Measurements from ENCODE around the gene GPT2.

Gene GPT2

GRCh38 chr16:46914556-46915201 lies 30.5 kb downstream of the GPT2 start:
- Mint-ChIP-seq H3K4me1 (peaks cover 33% of the 10 kb centered on the region), H3K27ac (no peak overlapping the region), H3K36me3 (ENCODE audit: low read depth) (peaks cover 46% of the 10 kb centered on the region), H3K27me3 (ENCODE audit: low read depth, poor library complexity) (peaks cover 5% of the 10 kb centered on the region), H3K9me3 (no peaks in the 10 kb centered on the region), H3K4me3 (no peak overlapping the region)
- no peak for TF ChIP-seq CTCF (IDR thresholded peaks at IDR 0.05)
- DNase-seq = no peak

GRCh38 chr16:46915483-46916025 lies 31.4 kb downstream of the GPT2 start:
- Mint-ChIP-seq H3K4me1 (peaks cover 42% of the 10 kb centered on the region), H3K36me3 (ENCODE audit: low read depth) (peaks cover 49% of the 10 kb centered on the region), H3K27ac (no peak overlapping the region), H3K4me3 (no peak overlapping the region), H3K9me3 (no peaks in the 10 kb centered on the region), H3K27me3 (ENCODE audit: low read depth, poor library complexity) (peaks cover 6% of the 10 kb centered on the region)
- no peak for DNase-seq
- TF ChIP-seq CTCF (IDR thresholded peaks at IDR 0.05) = no peak

GRCh38 chr16:46916980-46917379 lies 32.8 kb downstream of the GPT2 start:
- no peak overlapping the region for H3K27ac Mint-ChIP-seq
- no peak for DNase-seq
- no peaks in the 10 kb centered on the region for H3K9me3 Mint-ChIP-seq
- peaks cover 56% of the 10 kb centered on the region for H3K36me3 Mint-ChIP-seq (ENCODE audit: low read depth)
- H3K4me1 Mint-ChIP-seq = peaks cover 51% of the 10 kb centered on the region
- H3K4me3 Mint-ChIP-seq = no peak overlapping the region
- TF ChIP-seq CTCF (IDR thresholded peaks at IDR 0.05) = no peak
- H3K27me3 Mint-ChIP-seq (ENCODE audit: low read depth, poor library complexity) = peaks cover 6% of the 10 kb centered on the region

- TF ChIP-seq CTCF (IDR thresholded peaks at IDR 0.05) = no peak
- peaks cover 68% of the 10 kb centered on the region for H3K36me3 Mint-ChIP-seq (ENCODE audit: low read depth)
- H3K4me1 Mint-ChIP-seq = peaks cover 51% of the 10 kb centered on the region
- peaks cover 6% of the 10 kb centered on the region for H3K27me3 Mint-ChIP-seq (ENCODE audit: low read depth, poor library complexity)
- DNase-seq = no peak
- H3K27ac Mint-ChIP-seq = peak overlapping the region; percentile 28
- H3K4me3 Mint-ChIP-seq = no peak overlapping the region
- H3K9me3 Mint-ChIP-seq = no peaks in the 10 kb centered on the region
Measured at GRCh38 chr16:46918400-46918799, 34.2 kb downstream of the GPT2 start.

GRCh38 chr16:46918905-46919792 lies 35.0 kb downstream of the GPT2 start:
- TF ChIP-seq CTCF (IDR thresholded peaks at IDR 0.05) = no peak
- Mint-ChIP-seq H3K9me3 (no peaks in the 10 kb centered on the region), H3K4me3 (peak overlapping the region; percentile 60), H3K27me3 (ENCODE audit: low read depth, poor library complexity) (peaks cover 6% of the 10 kb centered on the region), H3K27ac (peak overlapping the region; percentile 95), H3K4me1 (peaks cover 51% of the 10 kb centered on the region), H3K36me3 (ENCODE audit: low read depth) (peaks cover 70% of the 10 kb centered on the region)
- DNase-seq = peak; percentile 50

All from nephron progenitor cell (in vitro differentiated cells).